Measurements from ENCODE around the gene CTAG1A.
"Not testable (repeated sequence)": the region's sequence is repeated elsewhere in the genome, so short reads cannot be mapped to it uniquely, and the experiment has no call there.

Gene CTAG1A

GRCh38 chrX:154584585-154585183 is at the start of gene CTAG1A:
TSS of gene CTAG1A (plus strand) at chrX:154585133. CDS start at chrX:154585207, 74 bp downstream.
- DNase-seq: not testable (repeated sequence)

- DNase-seq: no peak
Observed at GRCh38 chrX:154535892-154536291, 49.0 kb upstream of the CTAG1A start.

- no peak for DNase-seq
Observed at GRCh38 chrX:154539077-154539476, 45.9 kb upstream of the CTAG1A start.

GRCh38 chrX:154540365-154540764 is 44.6 kb upstream of the CTAG1A start:
- DNase-seq: not testable (repeated sequence)

GRCh38 chrX:154540897-154541535 is 43.9 kb upstream of the CTAG1A start:
- DNase-seq: no peak

GRCh38 chrX:154541589-154541895 is 43.4 kb upstream of the CTAG1A start:
- no peak for DNase-seq

- peak; percentile 62 for DNase-seq
Observed at GRCh38 chrX:154541896-154542722, 42.8 kb upstream of the CTAG1A start.

GRCh38 chrX:154542723-154543424 is 42.1 kb upstream of the CTAG1A start:
- DNase-seq: no peak

- DNase-seq: no peak
Observed at GRCh38 chrX:154545673-154546274, 39.2 kb upstream of the CTAG1A start.

GRCh38 chrX:154546354-154547244 is 38.3 kb upstream of the CTAG1A start, which contains the start of gene G6PD:
TSS of gene G6PD (minus strand) at chrX:154546846. CDS start at chrX:154546155, 691 bp downstream.
- DNase-seq: no peak

- peak; percentile 90 for DNase-seq
Observed at GRCh38 chrX:154547245-154548027, 37.5 kb upstream of the CTAG1A start, which contains the start of gene IKBKG. TSS of gene IKBKG (plus strand) at chrX:154547620. CDS start at chrX:154552003, 4,383 bp downstream.

- no peak for DNase-seq
Observed at GRCh38 chrX:154548028-154548316, 37.0 kb upstream of the CTAG1A start.

- DNase-seq: no peak
Observed at GRCh38 chrX:154549766-154550165, 35.2 kb upstream of the CTAG1A start.

- not testable (repeated sequence) for DNase-seq
Observed at GRCh38 chrX:154552112-154552806, 32.7 kb upstream of the CTAG1A start.

- DNase-seq: not testable (repeated sequence)
Observed at GRCh38 chrX:154558060-154558690, 26.8 kb upstream of the CTAG1A start.

GRCh38 chrX:154558896-154559295 is 26.0 kb upstream of the CTAG1A start:
- not testable (repeated sequence) for DNase-seq

GRCh38 chrX:154560326-154560725 is 24.6 kb upstream of the CTAG1A start:
- DNase-seq: not testable (repeated sequence)

GRCh38 chrX:154562295-154562694 is 22.6 kb upstream of the CTAG1A start:
- DNase-seq: not testable (repeated sequence)

GRCh38 chrX:154570361-154570760 is 14.6 kb upstream of the CTAG1A start:
- not testable (repeated sequence) for DNase-seq

- DNase-seq: not testable (repeated sequence)
Observed at GRCh38 chrX:154573061-154573460, 11.9 kb upstream of the CTAG1A start.

Data from GOT3 (cell line).